ENCODE measurements around the gene SLC35C1. TPM values are rescaled to one million over a fixed set of nuclear protein-coding genes. Genes with fewer than 3 reads are reported as not detected.

Gene SLC35C1
- total and polyA plus RNA-seq, 2 experiments from 2014 or later: 6.8 to 11.0 TPM

DNA sequence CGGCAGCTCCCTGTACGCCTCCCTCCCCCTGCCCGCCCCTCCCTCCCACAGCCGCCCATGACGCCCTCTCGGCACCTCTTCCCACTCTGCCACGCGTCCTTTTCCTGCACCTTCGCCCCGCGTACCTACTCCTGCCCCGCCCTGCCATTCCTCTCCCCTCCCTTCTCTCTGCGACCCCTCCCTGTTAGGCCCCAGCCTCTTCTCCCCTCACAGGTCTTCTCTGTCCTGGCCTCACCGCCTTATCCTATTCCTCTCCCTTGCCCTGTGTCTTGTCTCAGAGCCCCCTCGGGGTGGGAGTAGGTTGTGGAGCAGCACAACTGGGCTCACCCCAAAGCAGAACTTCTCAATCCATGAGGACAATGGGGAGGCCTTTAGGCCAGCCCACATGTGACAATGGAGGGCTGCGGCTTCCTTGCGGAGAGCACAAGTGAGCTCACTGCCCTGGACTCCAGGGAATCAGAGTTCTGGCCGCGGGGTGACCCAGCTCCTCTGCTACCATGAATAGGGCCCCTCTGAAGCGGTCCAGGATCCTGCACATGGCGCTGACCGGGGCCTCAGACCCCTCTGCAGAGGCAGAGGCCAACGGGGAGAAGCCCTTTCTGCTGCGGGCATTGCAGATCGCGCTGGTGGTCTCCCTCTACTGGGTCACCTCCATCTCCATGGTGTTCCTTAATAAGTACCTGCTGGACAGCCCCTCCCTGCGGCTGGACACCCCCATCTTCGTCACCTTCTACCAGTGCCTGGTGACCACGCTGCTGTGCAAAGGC, 539 bp downstream of the SLC35C1 start:
- H3K9me2 ChIP-seq (ENCODE audit: insufficient read depth): no peaks in the 10 kb centered on the region
- H2AFZ ChIP-seq: peak overlapping the region; percentile 91
- peak overlapping the region; percentile 98 for H3K4me2 ChIP-seq
- Mint-ChIP-seq H3K27me3 (ENCODE audit: insufficient read depth, low read depth, poor library complexity) (peaks cover 35% of the 10 kb centered on the region), H3K4me3 (peak overlapping the region; percentile 87), H3K36me3 (ENCODE audit: low read depth) (peaks cover 4% of the 10 kb centered on the region; the same call in 1 of the 3 replicates), H3K4me1 (peaks cover 16% of the 10 kb centered on the region), H3K27ac (no peak overlapping the region), H3K9me3 (no peaks in the 10 kb centered on the region; the same call in 2 of the 3 replicates)
- peaks cover 3% of the 10 kb centered on the region; the same call in 1 of the 2 replicates for H3K4me1 ChIP-seq (ENCODE audit: insufficient read depth)
- TF ChIP-seq ZNF331 (CRISPR knock-in tag; IDR thresholded peaks at IDR 0.05; ENCODE audit: low read depth): no peak
- TF ChIP-seq, protein P1, sequence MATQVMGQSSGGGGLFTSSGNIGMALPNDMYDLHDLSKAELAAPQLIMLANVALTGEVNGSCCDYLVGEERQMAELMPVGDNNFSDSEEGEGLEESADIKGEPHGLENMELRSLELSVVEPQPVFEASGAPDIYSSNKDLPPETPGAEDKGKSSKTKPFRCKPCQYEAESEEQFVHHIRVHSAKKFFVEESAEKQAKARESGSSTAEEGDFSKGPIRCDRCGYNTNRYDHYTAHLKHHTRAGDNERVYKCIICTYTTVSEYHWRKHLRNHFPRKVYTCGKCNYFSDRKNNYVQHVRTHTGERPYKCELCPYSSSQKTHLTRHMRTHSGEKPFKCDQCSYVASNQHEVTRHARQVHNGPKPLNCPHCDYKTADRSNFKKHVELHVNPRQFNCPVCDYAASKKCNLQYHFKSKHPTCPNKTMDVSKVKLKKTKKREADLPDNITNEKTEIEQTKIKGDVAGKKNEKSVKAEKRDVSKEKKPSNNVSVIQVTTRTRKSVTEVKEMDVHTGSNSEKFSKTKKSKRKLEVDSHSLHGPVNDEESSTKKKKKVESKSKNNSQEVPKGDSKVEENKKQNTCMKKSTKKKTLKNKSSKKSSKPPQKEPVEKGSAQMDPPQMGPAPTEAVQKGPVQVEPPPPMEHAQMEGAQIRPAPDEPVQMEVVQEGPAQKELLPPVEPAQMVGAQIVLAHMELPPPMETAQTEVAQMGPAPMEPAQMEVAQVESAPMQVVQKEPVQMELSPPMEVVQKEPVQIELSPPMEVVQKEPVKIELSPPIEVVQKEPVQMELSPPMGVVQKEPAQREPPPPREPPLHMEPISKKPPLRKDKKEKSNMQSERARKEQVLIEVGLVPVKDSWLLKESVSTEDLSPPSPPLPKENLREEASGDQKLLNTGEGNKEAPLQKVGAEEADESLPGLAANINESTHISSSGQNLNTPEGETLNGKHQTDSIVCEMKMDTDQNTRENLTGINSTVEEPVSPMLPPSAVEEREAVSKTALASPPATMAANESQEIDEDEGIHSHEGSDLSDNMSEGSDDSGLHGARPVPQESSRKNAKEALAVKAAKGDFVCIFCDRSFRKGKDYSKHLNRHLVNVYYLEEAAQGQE (IDR thresholded peaks at IDR 0.05; ENCODE audit: unreplicated experiment): no peak
- TF ChIP-seq ZNF462 (CRISPR knock-in tag; IDR thresholded peaks at IDR 0.05): no peak
- TF ChIP-seq, protein P2, sequence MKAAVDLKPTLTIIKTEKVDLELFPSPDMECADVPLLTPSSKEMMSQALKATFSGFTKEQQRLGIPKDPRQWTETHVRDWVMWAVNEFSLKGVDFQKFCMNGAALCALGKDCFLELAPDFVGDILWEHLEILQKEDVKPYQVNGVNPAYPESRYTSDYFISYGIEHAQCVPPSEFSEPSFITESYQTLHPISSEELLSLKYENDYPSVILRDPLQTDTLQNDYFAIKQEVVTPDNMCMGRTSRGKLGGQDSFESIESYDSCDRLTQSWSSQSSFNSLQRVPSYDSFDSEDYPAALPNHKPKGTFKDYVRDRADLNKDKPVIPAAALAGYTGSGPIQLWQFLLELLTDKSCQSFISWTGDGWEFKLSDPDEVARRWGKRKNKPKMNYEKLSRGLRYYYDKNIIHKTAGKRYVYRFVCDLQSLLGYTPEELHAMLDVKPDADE (IDR thresholded peaks at IDR 0.05): no peak
- TF ChIP-seq CREB1 (CRISPR knock-in tag; IDR thresholded peaks at IDR 0.05; ENCODE audit: low read depth): no peak
- H3K27me3 ChIP-seq (ENCODE audit: insufficient read depth): peaks cover 18% of the 10 kb centered on the region
- DNase-seq (ENCODE audit: low spot score): peak; percentile 50
- no peaks in the 10 kb centered on the region for H4K20me1 ChIP-seq (replicated peaks; ENCODE audit: insufficient read depth)
- no peaks in the 10 kb centered on the region for H3K36me3 ChIP-seq (ENCODE audit: insufficient read depth)
- H3F3A ChIP-seq (replicated peaks; ENCODE audit: low read depth): no peaks in the 10 kb centered on the region
- H3K4me3 ChIP-seq: peak overlapping the region; percentile 90
- peak; percentile 15 for ATAC-seq
- no peak overlapping the region for H3K27ac ChIP-seq (ENCODE audit: low read depth)
- peaks cover 11% of the 10 kb centered on the region for H3K79me2 ChIP-seq (replicated peaks; ENCODE audit: insufficient read depth)
